Measurements from ENCODE around the gene KCNH8. TPM values are rescaled to one million over a fixed set of nuclear protein-coding genes. Genes with fewer than 3 reads are reported as not detected.

KCNH8 gene
- polyA plus RNA-seq, 1 donor: 2.2 TPM

GRCh38 chr3:19573644-19574043 is 425.3 kb downstream of the KCNH8 start:
- no peaks in the 10 kb centered on the region for H3K9me3 ChIP-seq (ENCODE audit: control insufficient read depth, low read depth, low read length)
- no CpG with 5 or more reads among the region's 2 CpGs for WGBS (ENCODE audit: insufficient coverage, low lambda C conversion rate)

GRCh38 chr3:19574268-19574667 is 426.0 kb downstream of the KCNH8 start:
- Histone ChIP-seq H3K4me3 (ENCODE audit: low read length) (no peak overlapping the region), H3K9me3 (ENCODE audit: control insufficient read depth, low read depth, low read length) (no peaks in the 10 kb centered on the region), H3K27ac (ENCODE audit: low read length) (no peak overlapping the region), H3K36me3 (ENCODE audit: control insufficient read depth, insufficient read depth, low read length) (no peaks in the 10 kb centered on the region), H3K27me3 (ENCODE audit: control insufficient read depth, insufficient read depth, low read length) (no peaks in the 10 kb centered on the region), H3K4me1 (ENCODE audit: control insufficient read depth, insufficient read depth, low read length) (no peaks in the 10 kb centered on the region)
- DNase-seq: no peak
- no CpG with 5 or more reads among the region's 3 CpGs for WGBS (ENCODE audit: insufficient coverage, low lambda C conversion rate)

More at GRCh38 chr3:19573644-19574043, 425.3 kb downstream of the KCNH8 start:
- no peaks in the 10 kb centered on the region for H3K36me3 ChIP-seq (ENCODE audit: control insufficient read depth, insufficient read depth, low read length)
- no peaks in the 10 kb centered on the region for H3K4me1 ChIP-seq (ENCODE audit: control insufficient read depth, insufficient read depth, low read length)
- DNase-seq: no peak
- no peaks in the 10 kb centered on the region for H3K27me3 ChIP-seq (ENCODE audit: control insufficient read depth, insufficient read depth, low read length)
- H3K4me3 ChIP-seq (ENCODE audit: low read length): no peak overlapping the region
- no peak overlapping the region for H3K27ac ChIP-seq (ENCODE audit: low read length)

GRCh38 chr3:19576343-19576742 is 428.0 kb downstream of the KCNH8 start:
- no peak overlapping the region for H3K4me3 ChIP-seq (ENCODE audit: low read length)
- no peaks in the 10 kb centered on the region for H3K9me3 ChIP-seq (ENCODE audit: control insufficient read depth, low read depth, low read length)
- H3K36me3 ChIP-seq (ENCODE audit: control insufficient read depth, insufficient read depth, low read length): no peaks in the 10 kb centered on the region
- WGBS (ENCODE audit: insufficient coverage, low lambda C conversion rate): no CpG with 5 or more reads among the region's 3 CpGs
- H3K27ac ChIP-seq (ENCODE audit: low read length): no peak overlapping the region
- H3K27me3 ChIP-seq (ENCODE audit: control insufficient read depth, insufficient read depth, low read length): no peaks in the 10 kb centered on the region
- H3K4me1 ChIP-seq (ENCODE audit: control insufficient read depth, insufficient read depth, low read length): no peaks in the 10 kb centered on the region
- no peak for DNase-seq
